ENCODE results near the gene BMP8B. TPM values are rescaled to one million over a fixed set of nuclear protein-coding genes. Genes with fewer than 3 reads are reported as not detected.

The BMP8B gene
- total RNA-seq, 1 donor: 0.31 TPM

- no peaks in the 10 kb centered on the region for H3K27me3 ChIP-seq (ENCODE audit: insufficient read depth, low read length)
- H3K4me1 ChIP-seq (ENCODE audit: insufficient read depth, low read length): peaks cover 4% of the 10 kb centered on the region
- no peak overlapping the region for H3K4me3 ChIP-seq (ENCODE audit: low read length)
Observed at GRCh38 chr1:39711104-39711965, 77.3 kb downstream of the BMP8B start.

DNA sequence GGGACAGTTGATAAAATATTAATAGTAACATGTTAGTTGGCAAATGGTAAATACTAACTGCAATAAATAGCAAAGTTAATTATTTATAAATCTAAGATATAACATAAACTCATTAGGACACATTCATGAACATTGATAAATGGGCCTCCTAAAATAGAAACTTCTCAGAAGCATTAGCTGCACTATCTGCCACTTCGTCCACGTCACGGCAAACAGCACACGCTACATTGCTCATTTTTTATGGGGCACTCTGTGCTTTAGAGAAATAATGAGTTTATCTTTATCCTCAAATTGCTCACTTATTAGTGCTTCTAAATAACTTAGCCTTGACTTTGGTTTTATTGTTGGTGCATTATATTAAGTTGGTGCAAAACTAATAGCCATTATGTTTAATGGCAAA is 81.2 kb downstream of the BMP8B start:
- Histone ChIP-seq H3K4me1 (ENCODE audit: insufficient read depth, low read length) (no peaks in the 10 kb centered on the region), H3K4me3 (ENCODE audit: low read length) (no peak overlapping the region), H3K9me3 (ENCODE audit: low read depth, low read length) (no peaks in the 10 kb centered on the region), H3K27me3 (ENCODE audit: insufficient read depth, low read length) (no peaks in the 10 kb centered on the region)

More at GRCh38 chr1:39711104-39711965, 77.3 kb downstream of the BMP8B start:
- no peaks in the 10 kb centered on the region for H3K9me3 ChIP-seq (ENCODE audit: low read depth, low read length)

Other genes with a start within 250 kb of the BMP8B start
- gene PABPC4, start 212.1 kb downstream of the BMP8B start, total RNA-seq: 163 TPM
- not detected for gene HEYL, start 149.2 kb downstream of the BMP8B start, total RNA-seq
- gene NT5C1A, start 116.8 kb downstream of the BMP8B start, total RNA-seq: 0.31 TPM
- gene HPCAL4, start 97.4 kb downstream of the BMP8B start, total RNA-seq: 5.5 TPM
- 20.7 TPM for gene PPIE, start 50.0 kb downstream of the BMP8B start, total RNA-seq
- gene OXCT2, start 17.5 kb downstream of the BMP8B start, total RNA-seq: 0.73 TPM
- gene TRIT1, start 94.6 kb upstream of the BMP8B start, total RNA-seq: 8.2 TPM
- gene MYCL, start 113.1 kb upstream of the BMP8B start, total RNA-seq: 5.0 TPM
- gene MFSD2A, start 166.3 kb upstream of the BMP8B start, total RNA-seq: 8.4 TPM